Measurements from ENCODE around the gene PRG3.

PRG3 gene

GRCh38 chr11:57376095-57377090, 4.6 kb downstream of the PRG3 start:
- Histone ChIP-seq H3K9ac (no peak overlapping the region), H3K4me2 (no peak overlapping the region), H2AFZ (ENCODE audit: low read depth) (no peak overlapping the region), H3K27ac (no peak overlapping the region), H3K79me2 (ENCODE audit: insufficient read depth, low read depth) (no peaks in the 10 kb centered on the region), H4K20me1 (ENCODE audit: insufficient read depth) (no peaks in the 10 kb centered on the region), H3K36me3 (ENCODE audit: insufficient read depth) (no peaks in the 10 kb centered on the region), H3K4me1 (ENCODE audit: low read depth, poor library complexity, severe bottlenecking) (no peaks in the 10 kb centered on the region), H3K27me3 (ENCODE audit: insufficient read depth, low read depth) (no peaks in the 10 kb centered on the region), H3K4me3 (IDR thresholded peaks at IDR 0.05; ENCODE audit: insufficient read depth, low read depth, low read length) (no peak overlapping the region)
- TF ChIP-seq CTCF (conservative IDR thresholded peaks at IDR 0.05; ENCODE audit: low read depth, low read length), result no peak

GRCh38 chr11:57375490-57375889, 5.5 kb downstream of the PRG3 start:
- Histone ChIP-seq H3K27ac (no peak overlapping the region), H4K20me1 (ENCODE audit: insufficient read depth) (no peaks in the 10 kb centered on the region), H3K9ac (no peak overlapping the region)

GRCh38 chr11:57374966-57375365, 6.0 kb downstream of the PRG3 start:
- Histone ChIP-seq H2AFZ (ENCODE audit: low read depth) (no peak overlapping the region), H3K4me2 (no peak overlapping the region), H3K36me3 (ENCODE audit: insufficient read depth) (no peaks in the 10 kb centered on the region), H3K4me3 (IDR thresholded peaks at IDR 0.05; ENCODE audit: insufficient read depth, low read depth, low read length) (no peak overlapping the region), H3K27ac (no peak overlapping the region), H3K27me3 (ENCODE audit: insufficient read depth, low read depth) (no peaks in the 10 kb centered on the region), H3K9ac (no peak overlapping the region), H3K79me2 (ENCODE audit: insufficient read depth, low read depth) (no peaks in the 10 kb centered on the region), H4K20me1 (ENCODE audit: insufficient read depth) (no peaks in the 10 kb centered on the region), H3K4me1 (ENCODE audit: low read depth, poor library complexity, severe bottlenecking) (no peaks in the 10 kb centered on the region)
- no peak for TF ChIP-seq CTCF (conservative IDR thresholded peaks at IDR 0.05; ENCODE audit: low read depth, low read length)

More at GRCh38 chr11:57375490-57375889, 5.5 kb downstream of the PRG3 start:
- TF ChIP-seq CTCF (conservative IDR thresholded peaks at IDR 0.05; ENCODE audit: low read depth, low read length), result no peak
- Histone ChIP-seq H3K4me3 (IDR thresholded peaks at IDR 0.05; ENCODE audit: insufficient read depth, low read depth, low read length) (no peak overlapping the region), H3K4me1 (ENCODE audit: low read depth, poor library complexity, severe bottlenecking) (no peaks in the 10 kb centered on the region), H3K36me3 (ENCODE audit: insufficient read depth) (no peaks in the 10 kb centered on the region), H2AFZ (ENCODE audit: low read depth) (no peak overlapping the region), H3K27me3 (ENCODE audit: insufficient read depth, low read depth) (no peaks in the 10 kb centered on the region), H3K79me2 (ENCODE audit: insufficient read depth, low read depth) (no peaks in the 10 kb centered on the region), H3K4me2 (no peak overlapping the region)

GRCh38 chr11:57373146-57373545, 7.8 kb downstream of the PRG3 start:
- H3K4me2 ChIP-seq, result no peak overlapping the region
- H3K27ac ChIP-seq, result no peak overlapping the region
- no peaks in the 10 kb centered on the region for H3K27me3 ChIP-seq (ENCODE audit: insufficient read depth, low read depth)
- no peak overlapping the region for H3K9ac ChIP-seq
- no peaks in the 10 kb centered on the region for H3K36me3 ChIP-seq (ENCODE audit: insufficient read depth)
- no peak overlapping the region for H2AFZ ChIP-seq (ENCODE audit: low read depth)
- H4K20me1 ChIP-seq (ENCODE audit: insufficient read depth), result no peaks in the 10 kb centered on the region
- H3K4me3 ChIP-seq (IDR thresholded peaks at IDR 0.05; ENCODE audit: insufficient read depth, low read depth, low read length), result no peak overlapping the region
- H3K79me2 ChIP-seq (ENCODE audit: insufficient read depth, low read depth), result no peaks in the 10 kb centered on the region
- TF ChIP-seq CTCF (conservative IDR thresholded peaks at IDR 0.05; ENCODE audit: low read depth, low read length), result no peak
- H3K4me1 ChIP-seq (ENCODE audit: low read depth, poor library complexity, severe bottlenecking), result no peaks in the 10 kb centered on the region
